AG08395 (cell line): ENCODE results near the gene SYDE1.

Source experiments
- DNase-seq: peaks from one replicate; pipeline ENCODE4 v3.0.0; 2012; ENCODE audit warnings: mixed read lengths, low spot score

SYDE1 gene

GRCh38 chr19:15124572-15125231 lies 17.5 kb downstream of the SYDE1 start:
- no peak for DNase-seq

GRCh38 chr19:15125232-15126067 lies 18.2 kb downstream of the SYDE1 start:
- peak; percentile 100 for DNase-seq

- no peak for DNase-seq
Measured at GRCh38 chr19:15126131-15126910, 19.1 kb downstream of the SYDE1 start.

- no peak for DNase-seq
Measured at GRCh38 chr19:15128162-15128770, 21.1 kb downstream of the SYDE1 start.

GRCh38 chr19:15129856-15130585 lies 22.8 kb downstream of the SYDE1 start:
- DNase-seq = no peak

GRCh38 chr19:15136234-15136954 lies 29.2 kb downstream of the SYDE1 start:
- DNase-seq = peak; percentile 31

GRCh38 chr19:15137777-15138176 lies 30.6 kb downstream of the SYDE1 start:
- peak; percentile 37 for DNase-seq

GRCh38 chr19:15138427-15138826 lies 31.2 kb downstream of the SYDE1 start:
- DNase-seq = no peak

GRCh38 chr19:15141143-15141542 lies 33.9 kb downstream of the SYDE1 start:
- DNase-seq = no peak

GRCh38 chr19:15142313-15142712 lies 35.1 kb downstream of the SYDE1 start:
- no peak for DNase-seq

GRCh38 chr19:15144046-15144646 lies 36.9 kb downstream of the SYDE1 start:
- DNase-seq = no peak

GRCh38 chr19:15147090-15147489 lies 39.9 kb downstream of the SYDE1 start:
- no peak for DNase-seq

- no peak for DNase-seq
Measured at GRCh38 chr19:15149737-15150136, 42.5 kb downstream of the SYDE1 start.

- peak; percentile 54 for DNase-seq
Measured at GRCh38 chr19:15154002-15154612, 46.9 kb downstream of the SYDE1 start.

- DNase-seq = no peak
Measured at GRCh38 chr19:15155296-15155695, 48.1 kb downstream of the SYDE1 start.

GRCh38 chr19:15156391-15156790 lies 49.2 kb downstream of the SYDE1 start:
- no peak for DNase-seq

- no peak for DNase-seq
Measured at GRCh38 chr19:15159251-15159650, 52.0 kb downstream of the SYDE1 start.

- peak; percentile 31 for DNase-seq
Measured at GRCh38 chr19:15161028-15161984, 54.1 kb downstream of the SYDE1 start.
